NCI-H1930 (cell line): ENCODE measurements around the gene STOX2.
"Not testable (repeated sequence)": the region's sequence is repeated elsewhere in the genome, so short reads cannot be mapped to it uniquely, and the experiment has no call there.

Experiments used
- DNase-seq, 2 experiments: peaks; one replicate each; lab custom pipeline; 2025; lab: John Stamatoyannopoulos, UW

Gene STOX2

GRCh38 chr4:183936574-183937345, 31.7 kb downstream of the STOX2 start:
- DNase-seq, result no peak

GRCh38 chr4:183940864-183941263, 35.8 kb downstream of the STOX2 start:
- DNase-seq, result no peak

- no peak for DNase-seq
Observed at GRCh38 chr4:183941964-183942363, 36.9 kb downstream of the STOX2 start.

GRCh38 chr4:183945741-183946140, 40.6 kb downstream of the STOX2 start:
- no peak for DNase-seq

- DNase-seq, result no peak
Observed at GRCh38 chr4:183950536-183950935, 45.4 kb downstream of the STOX2 start.

GRCh38 chr4:183952652-183953051, 47.5 kb downstream of the STOX2 start:
- DNase-seq, result not testable (repeated sequence)

GRCh38 chr4:183959319-183960045, 54.4 kb downstream of the STOX2 start:
- DNase-seq, result no peak

GRCh38 chr4:183960046-183960420, 54.9 kb downstream of the STOX2 start:
- no peak for DNase-seq

GRCh38 chr4:183960962-183961541, 55.9 kb downstream of the STOX2 start:
- DNase-seq, result no peak

GRCh38 chr4:183961795-183962194, 56.7 kb downstream of the STOX2 start:
- DNase-seq, result no peak

- DNase-seq, result no peak
Observed at GRCh38 chr4:183962419-183962818, 57.3 kb downstream of the STOX2 start.

GRCh38 chr4:183966371-183966770, 61.3 kb downstream of the STOX2 start:
- no peak for DNase-seq

GRCh38 chr4:183967266-183967665, 62.2 kb downstream of the STOX2 start:
- DNase-seq, result no peak

GRCh38 chr4:183968502-183968901, 63.4 kb downstream of the STOX2 start:
- no peak for DNase-seq

GRCh38 chr4:183968931-183969330, 63.8 kb downstream of the STOX2 start:
- no peak for DNase-seq

- DNase-seq, result no peak
Observed at GRCh38 chr4:183969596-183969995, 64.5 kb downstream of the STOX2 start.

GRCh38 chr4:183971929-183972490, 66.9 kb downstream of the STOX2 start:
- no peak for DNase-seq

- no peak for DNase-seq
Observed at GRCh38 chr4:183977707-183978106, 72.6 kb downstream of the STOX2 start.

- DNase-seq, result no peak
Observed at GRCh38 chr4:183984566-183984965, 79.5 kb downstream of the STOX2 start.

- DNase-seq, result no peak
Observed at GRCh38 chr4:183985786-183986185, 80.7 kb downstream of the STOX2 start.

GRCh38 chr4:183986291-183986970, 81.3 kb downstream of the STOX2 start:
- no peak for DNase-seq
